LNCAP (cell line): ENCODE measurements around the gene GRM8.

Experiments used
- TF ChIP-seq, protein P1 (sequence below): fragments of 450-650 bp; IDR thresholded peaks from 2 replicates; pipeline ENCODE4 v1.5.1; 2017; ENCODE audit warnings: mild to moderate bottlenecking

The GRM8 gene

GRCh38 chr7:126533715-126534114 lies 719.0 kb downstream of the GRM8 start:
- TF ChIP-seq, protein P1, sequence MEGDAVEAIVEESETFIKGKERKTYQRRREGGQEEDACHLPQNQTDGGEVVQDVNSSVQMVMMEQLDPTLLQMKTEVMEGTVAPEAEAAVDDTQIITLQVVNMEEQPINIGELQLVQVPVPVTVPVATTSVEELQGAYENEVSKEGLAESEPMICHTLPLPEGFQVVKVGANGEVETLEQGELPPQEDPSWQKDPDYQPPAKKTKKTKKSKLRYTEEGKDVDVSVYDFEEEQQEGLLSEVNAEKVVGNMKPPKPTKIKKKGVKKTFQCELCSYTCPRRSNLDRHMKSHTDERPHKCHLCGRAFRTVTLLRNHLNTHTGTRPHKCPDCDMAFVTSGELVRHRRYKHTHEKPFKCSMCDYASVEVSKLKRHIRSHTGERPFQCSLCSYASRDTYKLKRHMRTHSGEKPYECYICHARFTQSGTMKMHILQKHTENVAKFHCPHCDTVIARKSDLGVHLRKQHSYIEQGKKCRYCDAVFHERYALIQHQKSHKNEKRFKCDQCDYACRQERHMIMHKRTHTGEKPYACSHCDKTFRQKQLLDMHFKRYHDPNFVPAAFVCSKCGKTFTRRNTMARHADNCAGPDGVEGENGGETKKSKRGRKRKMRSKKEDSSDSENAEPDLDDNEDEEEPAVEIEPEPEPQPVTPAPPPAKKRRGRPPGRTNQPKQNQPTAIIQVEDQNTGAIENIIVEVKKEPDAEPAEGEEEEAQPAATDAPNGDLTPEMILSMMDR: no peak

DNA sequence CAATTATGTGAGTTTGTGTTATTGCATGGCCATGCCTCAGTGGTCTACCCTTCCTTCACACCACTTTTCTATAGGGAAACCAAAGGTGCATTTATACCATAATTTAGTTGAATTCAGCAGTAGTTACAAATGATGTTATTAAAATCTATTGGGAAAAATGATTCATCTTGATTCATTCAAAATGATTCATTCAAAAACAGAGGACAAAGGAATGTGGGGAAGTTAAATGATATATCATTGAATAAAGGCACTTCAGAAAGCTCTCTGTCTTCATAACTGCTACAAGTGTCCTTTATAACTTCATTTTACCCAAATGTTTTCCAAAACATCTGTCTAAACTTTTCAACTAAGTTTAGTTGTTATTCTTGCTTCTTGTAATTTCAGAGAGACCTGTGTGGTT lies 722.9 kb downstream of the GRM8 start:
- TF ChIP-seq, protein P1: no peak

DNA sequence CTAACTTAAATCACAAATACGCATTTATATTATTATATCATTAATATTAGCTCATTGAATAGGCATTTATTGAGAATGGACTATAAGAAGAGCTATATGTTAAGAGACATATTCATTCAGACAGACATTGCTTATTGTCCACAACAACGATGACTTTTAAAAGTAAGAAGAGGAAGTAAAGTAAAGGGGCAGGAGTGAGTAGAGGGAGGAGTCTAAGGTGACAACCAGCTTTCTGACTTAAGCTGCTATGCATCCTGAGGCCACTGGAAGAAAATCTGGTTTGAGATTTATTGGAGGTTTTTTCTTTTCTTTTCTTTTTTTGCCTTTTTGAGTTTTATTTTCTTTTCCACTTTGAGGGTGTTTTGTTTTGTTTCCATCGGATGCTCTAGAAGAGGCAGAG lies 723.5 kb downstream of the GRM8 start:
- TF ChIP-seq, protein P1: no peak

- TF ChIP-seq, protein P1: no peak
Measured at GRCh38 chr7:126525906-126526305, 726.8 kb downstream of the GRM8 start.

GRCh38 chr7:126524967-126525366 lies 727.8 kb downstream of the GRM8 start:
- TF ChIP-seq, protein P1: no peak

DNA sequence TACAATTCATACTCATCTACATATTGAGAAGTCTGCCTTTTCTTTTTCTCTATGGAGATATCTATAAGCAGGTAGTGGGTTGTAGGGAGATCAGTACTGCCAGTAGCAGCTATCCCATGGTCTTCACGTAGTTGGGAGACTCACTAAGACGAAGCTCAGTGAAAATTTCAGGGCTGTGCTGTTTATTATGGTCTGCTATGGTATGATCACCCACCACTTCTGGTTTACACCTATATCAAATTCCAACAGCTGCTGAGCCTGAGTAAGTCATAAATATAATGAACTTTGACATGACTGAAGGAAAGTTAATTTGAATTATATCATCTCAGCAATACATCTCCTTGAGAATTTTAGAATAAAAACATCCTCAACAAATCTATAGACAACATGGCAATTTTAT lies 741.7 kb downstream of the GRM8 start:
- TF ChIP-seq, protein P1: no peak

DNA sequence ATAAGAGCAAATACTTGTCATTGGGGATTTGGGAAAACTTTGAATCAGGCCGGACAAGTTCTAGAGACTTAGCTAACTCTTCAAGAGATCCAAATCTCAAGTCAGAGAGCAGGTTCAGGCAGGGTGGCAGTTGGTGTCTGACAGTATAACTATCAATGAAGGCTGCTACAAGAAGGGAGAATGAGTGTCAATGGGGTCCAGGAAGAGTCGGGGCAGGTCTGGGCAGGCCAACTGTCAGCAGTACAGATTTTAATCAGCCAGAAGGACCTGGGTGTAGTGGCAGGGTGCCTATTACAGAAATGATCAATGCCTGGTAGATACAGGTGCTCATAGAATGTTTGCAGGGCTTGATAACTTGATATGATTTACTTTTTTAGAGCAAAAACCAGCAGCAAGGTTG lies 751.1 kb downstream of the GRM8 start:
- TF ChIP-seq, protein P1: no peak

GRCh38 chr7:126499481-126499880 lies 753.3 kb downstream of the GRM8 start:
- TF ChIP-seq, protein P1: no peak
